Lower leg skin (tissue), 4 donors: ENCODE results near the gene LAD1. TPM values are rescaled to one million over a fixed set of nuclear protein-coding genes. Genes with fewer than 3 reads are reported as not detected.

Experiments
- DNase-seq, 2 donors: peaks; one replicate each; pipeline ENCODE4 v3.0.0-alpha.2; 2019; ENCODE audit warnings: low spot score in 2 of 2
- H3K4me3 ChIP-seq: fragments of 200-600 bp; sonication (generic); 2 replicates; pipeline ENCODE4 v1.5.1; 2017; ENCODE audit warnings: mild to moderate bottlenecking, low read depth; ENCODE audit not compliant: poor library complexity, severe bottlenecking
- POLR2A ChIP-seq, 2 donors: fragments of 450-650 bp; IDR thresholded peaks; one replicate each; pipeline ENCODE4 v1.6.1; 2016 to 2017; ENCODE audit warnings: antibody characterized with exemption in 2 of 2, mild to moderate bottlenecking in 1 of 2, moderate library complexity in 1 of 2
- WGBS, 2 donors: methylation state at CpG; one replicate each; pipeline ENCODE4 v1.1.5; 2018; 5-methylcytosine and 5-hydroxymethylcytosine counted together
- intact Hi-C: fragments of 100-400 bp; cut with DNase I; formaldehyde crosslinking; loops from one replicate; pipeline ENCODE4 v1.15.0; 2023; ENCODE audit warnings: low total_unique reads
- total RNA-seq, 4 donors: library from RNA; depleted of rRNA; stranded (reverse); fragments of >200 nt; gene quantifications; one replicate each; pipeline ENCODE4 v1.1.0, GENCODE V29; 2016
- TF ChIP-seq, protein P1 (sequence below), 3 donors: fragments of 450-650 bp; IDR thresholded peaks; one replicate each; pipeline ENCODE4 v1.5.1; 2016; ENCODE audit warnings: antibody characterized with exemption in 3 of 3, mild to moderate bottlenecking in 3 of 3, moderate library complexity in 2 of 3

LAD1 gene
- total RNA-seq, 4 donors from 2014 or later: 271 to 336 (median 291) TPM

DNA sequence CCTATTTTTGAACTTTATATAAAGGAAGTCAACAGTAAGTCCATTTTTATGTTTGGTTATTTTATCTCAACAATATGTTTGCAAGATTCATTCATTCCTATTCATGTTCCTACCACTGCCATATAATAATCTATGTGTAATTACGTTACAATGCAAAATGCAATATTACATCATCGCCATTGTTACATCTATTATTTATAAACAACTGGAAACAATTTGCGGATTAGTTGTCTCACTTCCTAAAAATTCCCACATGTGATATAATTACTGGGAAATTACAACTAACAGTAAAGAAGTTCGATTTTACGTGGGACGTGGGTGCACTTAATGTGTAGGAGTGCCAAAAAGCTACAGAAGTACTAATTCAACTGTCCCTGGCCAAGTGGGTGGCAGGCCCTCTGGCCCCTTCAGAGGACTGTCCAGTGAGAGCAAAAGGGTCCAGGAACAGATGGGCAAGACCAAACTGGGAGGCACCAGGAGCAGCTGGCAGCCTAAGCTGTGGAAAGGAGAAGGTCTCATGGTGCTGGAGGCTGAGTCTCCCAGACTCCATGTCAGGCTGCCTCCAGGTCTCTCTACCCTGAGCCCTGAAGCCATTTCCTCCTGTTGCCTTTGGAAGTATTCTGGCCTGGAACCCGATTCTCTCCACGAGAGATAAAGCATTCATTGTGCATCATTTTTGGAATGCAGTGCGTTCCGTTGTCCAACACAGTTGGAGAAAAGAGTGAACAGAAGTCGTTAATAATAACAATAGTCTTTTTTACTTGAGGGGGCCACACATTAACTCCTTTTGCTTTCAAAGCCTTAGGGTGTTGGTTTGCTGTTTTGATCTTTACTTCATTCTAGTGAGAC lies 64.6 kb downstream of the LAD1 start:
- 35 to 39% methylated on average over 11 of the region's 11 CpGs for WGBS, 2 donors
- DNase-seq: no peak
- intact Hi-C loops: no loop called here
- TF ChIP-seq, protein P1, sequence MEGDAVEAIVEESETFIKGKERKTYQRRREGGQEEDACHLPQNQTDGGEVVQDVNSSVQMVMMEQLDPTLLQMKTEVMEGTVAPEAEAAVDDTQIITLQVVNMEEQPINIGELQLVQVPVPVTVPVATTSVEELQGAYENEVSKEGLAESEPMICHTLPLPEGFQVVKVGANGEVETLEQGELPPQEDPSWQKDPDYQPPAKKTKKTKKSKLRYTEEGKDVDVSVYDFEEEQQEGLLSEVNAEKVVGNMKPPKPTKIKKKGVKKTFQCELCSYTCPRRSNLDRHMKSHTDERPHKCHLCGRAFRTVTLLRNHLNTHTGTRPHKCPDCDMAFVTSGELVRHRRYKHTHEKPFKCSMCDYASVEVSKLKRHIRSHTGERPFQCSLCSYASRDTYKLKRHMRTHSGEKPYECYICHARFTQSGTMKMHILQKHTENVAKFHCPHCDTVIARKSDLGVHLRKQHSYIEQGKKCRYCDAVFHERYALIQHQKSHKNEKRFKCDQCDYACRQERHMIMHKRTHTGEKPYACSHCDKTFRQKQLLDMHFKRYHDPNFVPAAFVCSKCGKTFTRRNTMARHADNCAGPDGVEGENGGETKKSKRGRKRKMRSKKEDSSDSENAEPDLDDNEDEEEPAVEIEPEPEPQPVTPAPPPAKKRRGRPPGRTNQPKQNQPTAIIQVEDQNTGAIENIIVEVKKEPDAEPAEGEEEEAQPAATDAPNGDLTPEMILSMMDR (IDR thresholded peaks at IDR 0.05): no peak
- TF ChIP-seq POLR2A (IDR thresholded peaks at IDR 0.05): no peak
- H3K4me3 ChIP-seq: no peak overlapping the region

DNA sequence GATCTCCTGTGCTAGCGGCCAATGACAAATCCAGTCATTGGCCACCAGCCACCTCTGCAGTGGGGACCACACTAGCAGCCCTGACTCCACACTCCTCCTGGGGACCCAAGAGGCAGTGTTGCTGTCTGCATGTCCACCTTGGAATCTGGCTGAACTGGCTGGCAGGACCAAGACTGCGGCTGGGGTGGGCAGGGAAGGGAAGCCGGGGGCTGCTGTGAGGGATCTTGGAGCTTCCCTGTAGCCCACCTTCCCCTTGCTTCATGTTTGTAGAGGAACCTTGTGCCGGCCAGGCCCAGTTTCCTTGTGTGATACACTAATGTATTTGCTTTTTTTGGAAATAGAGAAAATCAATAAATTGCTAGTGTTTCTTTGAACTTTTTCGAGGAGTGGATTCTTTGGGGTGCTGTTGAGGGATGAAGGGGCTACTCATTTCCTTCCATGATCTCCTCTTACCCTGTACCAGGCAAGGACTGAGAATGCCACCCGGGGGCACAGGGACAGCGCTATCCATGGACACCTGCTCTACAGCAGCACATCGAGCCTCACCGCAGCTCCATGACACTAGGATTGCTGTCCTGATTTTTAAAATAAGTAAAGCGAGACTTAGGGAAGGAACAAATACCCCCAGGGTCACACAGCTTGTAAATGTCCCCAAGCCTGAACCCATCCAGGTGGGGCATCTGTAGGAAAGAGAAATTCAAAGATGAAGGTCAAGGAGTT lies 66.3 kb downstream of the LAD1 start:
- 92 to 95% methylated on average over 10 of the region's 10 CpGs for WGBS, 2 donors
- TF ChIP-seq POLR2A (IDR thresholded peaks at IDR 0.05): no peak
- TF ChIP-seq, protein P1 (IDR thresholded peaks at IDR 0.05): no peak
- DNase-seq: no peak
- H3K4me3 ChIP-seq: no peak overlapping the region
- intact Hi-C loops: no loop called here

DNA sequence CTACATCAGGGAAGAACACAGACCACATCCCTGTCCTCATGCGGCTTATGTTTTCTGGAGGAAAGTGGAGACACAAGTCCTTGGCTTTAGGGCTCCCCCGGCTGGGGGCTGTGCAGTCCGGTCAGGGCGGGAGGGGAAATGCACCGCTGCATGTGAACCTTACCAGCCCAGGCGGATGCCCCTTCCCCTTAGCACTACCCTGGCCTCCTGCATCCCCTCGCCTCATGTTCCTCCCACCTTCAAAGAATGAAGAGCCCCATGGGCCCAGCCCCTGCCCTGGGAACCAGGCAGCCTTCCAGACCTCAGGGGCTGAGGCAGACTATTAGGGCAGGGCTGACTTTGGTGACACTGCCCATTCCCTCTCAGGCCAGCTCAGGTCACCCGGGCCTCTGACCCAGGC lies 67.1 kb downstream of the LAD1 start:
- no peak for DNase-seq
- no peak for TF ChIP-seq POLR2A (IDR thresholded peaks at IDR 0.05)
- TF ChIP-seq, protein P1 (IDR thresholded peaks at IDR 0.05): no peak
- WGBS, 2 donors: 86 to 96% methylated on average over 8 of the region's 8 CpGs
- intact Hi-C loops: no loop called here
- no peak overlapping the region for H3K4me3 ChIP-seq

DNA sequence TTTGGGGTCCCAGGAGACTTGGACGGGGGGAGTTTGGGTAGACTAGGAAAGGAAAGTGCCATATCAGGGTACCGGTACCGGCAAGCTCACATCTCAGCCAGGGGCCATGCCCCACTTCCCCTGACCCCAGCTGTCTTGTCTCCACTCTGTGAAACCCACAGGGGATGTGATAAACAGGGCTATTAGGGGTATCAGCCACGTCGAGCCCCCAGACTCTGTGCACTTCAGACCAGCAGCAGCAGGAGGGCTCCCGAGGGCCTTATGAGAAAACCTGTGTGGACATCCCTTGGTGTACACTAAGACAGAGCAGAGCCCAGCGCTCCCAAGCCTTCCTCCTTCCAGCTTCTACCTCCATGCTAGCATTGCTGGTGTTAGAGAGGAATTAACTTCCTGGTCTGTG lies 68.0 kb downstream of the LAD1 start:
- no peak overlapping the region for H3K4me3 ChIP-seq
- intact Hi-C loops: no loop called here
- TF ChIP-seq, protein P1 (IDR thresholded peaks at IDR 0.05): no peak
- no peak for TF ChIP-seq POLR2A (IDR thresholded peaks at IDR 0.05)
- 85 to 86% methylated on average over 7 of the region's 7 CpGs for WGBS, 2 donors
- DNase-seq: no peak

Other genes with a start within 250 kb of the LAD1 start
- gene TMEM9, start 244.8 kb downstream of the LAD1 start, total RNA-seq: 10 to 100 TPM; 32.3 to 48.5 (median 45.9) TPM
- under 1 TPM in 1 of 4 donors, not detected in 3; 0.32 TPM for gene IGFN1, start 208.5 kb downstream of the LAD1 start, total RNA-seq
- gene PKP1, start 115.8 kb downstream of the LAD1 start, total RNA-seq: 1,000 to 10,000 TPM in 1 of 4 donors, 100 to 1,000 TPM in 3; 928 to 1,274 (median 961) TPM
- 10 to 100 TPM in 3 of 4 donors, 1 to 10 TPM in 1; 6.6 to 28.3 (median 20.5) TPM for gene TNNT2, start 21.6 kb downstream of the LAD1 start, total RNA-seq
- not detected for gene TNNI1, start 22.4 kb upstream of the LAD1 start, total RNA-seq
- gene PHLDA3, start 69.9 kb upstream of the LAD1 start, total RNA-seq: 100 to 1,000 TPM in 1 of 4 donors, 10 to 100 TPM in 3; 63.0 to 110 (median 72.1) TPM
- gene CSRP1, start 107.8 kb upstream of the LAD1 start, total RNA-seq: 100 to 1,000 TPM; 310 to 627 (median 401) TPM
- gene NAV1, start 139.8 kb upstream of the LAD1 start, total RNA-seq: 10 to 100 TPM; 12.1 to 34.2 (median 19.2) TPM